Measurements from ENCODE around the gene WARS2.

GRCh38 chr1:118985640-118986554 is 154.6 kb downstream of the WARS2 start:
- TF ChIP-seq CTCF (IDR thresholded peaks at IDR 0.05) (no peak), EP300 (IDR thresholded peaks at IDR 0.05) (no peak), POLR2AphosphoS5 (IDR thresholded peaks at IDR 0.05) (no peak), POLR2A (IDR thresholded peaks at IDR 0.05; ENCODE audit: low read depth) (no peak)
